ENCODE measurements around the gene RXFP4. TPM values are rescaled to one million over a fixed set of nuclear protein-coding genes. Genes with fewer than 3 reads are reported as not detected.

Gene RXFP4
- polyA plus RNA-seq, 1 donor (not counting 4 experiments of a cell fraction or from before 2014, with no cell fraction given), result not detected

GRCh38 chr1:155910621-155911121 is 30.8 kb upstream of the RXFP4 start:
- Histone ChIP-seq H3K79me2 (ENCODE audit: control insufficient read depth, insufficient read depth, low read length) (peaks cover 7% of the 10 kb centered on the region), H3K9me1 (ENCODE audit: control insufficient read depth, extremely low read depth, insufficient read depth, low read length) (no peaks in the 10 kb centered on the region), H3K4me2 (ENCODE audit: control insufficient read depth, extremely low read depth, insufficient read depth, low read depth, low read length) (peak overlapping the region; percentile 95), H3K36me3 (ENCODE audit: control insufficient read depth in 2 of 2, extremely low read depth in 1 of 2, insufficient read depth in 2 of 2, low read length in 2 of 2) (peaks cover 12 to 13% of the 10 kb centered on the region in 2 experiments), H3K4me1 (ENCODE audit: control insufficient read depth, extremely low read depth, insufficient read depth, low read length) (peaks cover 18% of the 10 kb centered on the region), H3K9me3 (ENCODE audit: control insufficient read depth, low read depth, low read length) (no peaks in the 10 kb centered on the region), H3K27me3 (ENCODE audit: control insufficient read depth, extremely low read depth, insufficient read depth, low read length) (no peaks in the 10 kb centered on the region), H3K4me3 (ENCODE audit: control insufficient read depth in 2 of 3, extremely low read depth in 1 of 3, insufficient read depth in 2 of 3, low read depth in 1 of 3, low read length in 3 of 3) (peak overlapping the region; percentile 69 to 86 (median 71)), H2AFZ (ENCODE audit: control insufficient read depth, low read length) (peak overlapping the region; percentile 39), H3K27ac (ENCODE audit: control insufficient read depth, insufficient read depth, low read length) (peak overlapping the region; percentile 70), H4K20me1 (ENCODE audit: control insufficient read depth, extremely low read depth, insufficient read depth, low read length) (no peaks in the 10 kb centered on the region), H3K9ac (ENCODE audit: control insufficient read depth, extremely low read depth, insufficient read depth, low read length) (peak overlapping the region; percentile 74)
- dilution Hi-C loops (cut with MboI; ENCODE audit: extremely low pct_ligation_motif_present, low sequenced_read_pairs), result no loop called here
- DNase-seq (ENCODE audit: low read depth, low spot score) (no peak), FAIRE-seq (peak; percentile 53)
- TF ChIP-seq EZH2 (IDR thresholded peaks at IDR 0.05; ENCODE audit: low read length) (no peak), CTCF (optimal IDR thresholded peaks at IDR 0.05 in 1 of 3, IDR thresholded peaks at IDR 0.05 in 1 of 3, conservative IDR thresholded peaks at IDR 0.05 in 1 of 3; ENCODE audit: extremely low read depth in 1 of 3, insufficient read depth in 2 of 3, low read length in 3 of 3) (peak in 1 of 3 experiments; percentile 14)

GRCh38 chr1:155911156-155912055 is 30.0 kb upstream of the RXFP4 start, which contains the start of gene RIT1:
Gene RIT1 (minus strand): TSS chr1:155911349. CDS start chr1:155910761, 588 bp downstream.
- dilution Hi-C loops (cut with MboI; ENCODE audit: extremely low pct_ligation_motif_present, low sequenced_read_pairs), result no loop called here
- Histone ChIP-seq H3K4me2 (ENCODE audit: control insufficient read depth, extremely low read depth, insufficient read depth, low read depth, low read length) (peak within 1 kb of the TSS; percentile 95), H3K9me1 (ENCODE audit: control insufficient read depth, extremely low read depth, insufficient read depth, low read length) (no peaks in the 10 kb centered on the region), H3K36me3 (ENCODE audit: control insufficient read depth in 2 of 2, extremely low read depth in 1 of 2, insufficient read depth in 2 of 2, low read length in 2 of 2) (peaks cover 12 to 17% of the 10 kb centered on the region in 2 experiments), H3K9ac (ENCODE audit: control insufficient read depth, extremely low read depth, insufficient read depth, low read length) (peak within 1 kb of the TSS; percentile 74), H3K9me3 (ENCODE audit: control insufficient read depth, low read depth, low read length) (no peaks in the 10 kb centered on the region), H2AFZ (ENCODE audit: control insufficient read depth, low read length) (peak within 1 kb of the TSS; percentile 59), H3K27ac (ENCODE audit: control insufficient read depth, insufficient read depth, low read length) (peak within 1 kb of the TSS; percentile 70), H4K20me1 (ENCODE audit: control insufficient read depth, extremely low read depth, insufficient read depth, low read length) (no peaks in the 10 kb centered on the region), H3K27me3 (ENCODE audit: control insufficient read depth, extremely low read depth, insufficient read depth, low read length) (no peaks in the 10 kb centered on the region), H3K79me2 (ENCODE audit: control insufficient read depth, insufficient read depth, low read length) (peaks cover 7% of the 10 kb centered on the region), H3K4me3 (ENCODE audit: control insufficient read depth in 2 of 3, extremely low read depth in 1 of 3, insufficient read depth in 2 of 3, low read depth in 1 of 3, low read length in 3 of 3) (peak within 1 kb of the TSS; percentile 69 to 86 (median 71)), H3K4me1 (ENCODE audit: control insufficient read depth, extremely low read depth, insufficient read depth, low read length) (peaks cover 18% of the 10 kb centered on the region)
- TF ChIP-seq CTCF (optimal IDR thresholded peaks at IDR 0.05 in 1 of 3, IDR thresholded peaks at IDR 0.05 in 1 of 3, conservative IDR thresholded peaks at IDR 0.05 in 1 of 3; ENCODE audit: extremely low read depth in 1 of 3, insufficient read depth in 2 of 3, low read length in 3 of 3), result no peak
- no peak for TF ChIP-seq EZH2 (IDR thresholded peaks at IDR 0.05; ENCODE audit: low read length)
- DNase-seq (ENCODE audit: low read depth, low spot score) (no peak), FAIRE-seq (no peak)

Data from keratinocyte (primary cell).